Measurements from ENCODE around the gene AFAP1L1. TPM values are rescaled to one million over a fixed set of nuclear protein-coding genes. Genes with fewer than 3 reads are reported as not detected.

Gene AFAP1L1
- total and polyA plus RNA-seq, 10 of the 15 experiments (the other 5 are each of a cell fraction or from before 2014, with no cell fraction given): 0.11 TPM; not detected in 9

DNA sequence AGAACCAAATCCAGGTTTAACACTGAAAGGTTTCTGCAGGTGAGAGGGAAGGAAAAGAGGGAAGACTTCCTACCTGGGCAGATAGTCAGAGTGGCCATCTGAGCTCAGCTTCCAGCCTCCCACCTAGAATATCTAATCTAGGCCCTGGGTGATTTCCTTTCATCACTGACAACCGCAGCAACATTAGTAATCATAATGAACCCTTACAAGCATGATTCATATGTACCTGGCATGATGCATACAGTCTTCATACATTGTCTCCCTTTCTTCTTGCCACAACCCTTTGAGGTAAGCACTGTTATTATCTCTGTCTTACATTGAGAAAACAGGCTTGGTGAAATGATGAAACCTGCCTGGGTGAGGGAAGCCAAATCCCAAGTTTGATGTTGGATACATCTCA lies 13.5 kb downstream of the AFAP1L1 start:
- H3K9me3 ChIP-seq (replicated peaks; ENCODE audit: control insufficient read depth, insufficient read depth, low read length): no peaks in the 10 kb centered on the region
- WGBS (ENCODE audit: insufficient coverage, insufficient replicate concordance, low lambda C conversion rate, missing lambda C conversion rate): 59% methylated on average over 1 of the region's 1 CpG
- in situ Hi-C loops (cut with MboI) (no loop called here), intact Hi-C loops (cut with micrococcal nuclease; ENCODE audit: unreplicated experiment) (no loop called here)
- DNase-seq (ENCODE audit: low read depth, low spot score) (no peak), FAIRE-seq (no peak), ATAC-seq (no peak)
- H3K27me3 ChIP-seq (replicated peaks in 1 of 2; ENCODE audit: control insufficient read depth in 2 of 2, insufficient read depth in 2 of 2, low read length in 1 of 2): peaks cover 0 to 1% of the 10 kb centered on the region in 2 experiments; a peak in 2 of 4 replicates
- no peak overlapping the region for H2AFZ ChIP-seq (ENCODE audit: control insufficient read depth, low read depth, low read length)
- H3K9ac ChIP-seq (ENCODE audit: control insufficient read depth, insufficient read depth, low read length): no peak overlapping the region
- H3K79me2 ChIP-seq (ENCODE audit: control insufficient read depth, insufficient read depth, low read length): no peaks in the 10 kb centered on the region
- no peak overlapping the region for H3K4me2 ChIP-seq (ENCODE audit: control insufficient read depth, insufficient read depth)
- no peak overlapping the region for H3K27ac ChIP-seq (ENCODE audit: control insufficient read depth, insufficient read depth)
- POLR2A ChIA-PET: no interaction called here
- H3K4me1 ChIP-seq (ENCODE audit: control insufficient read depth, insufficient read depth, low read length): no peaks in the 10 kb centered on the region
- no TSS peak for BruUV-seq (replicated peaks)
- H3K4me3 ChIP-seq: no peak overlapping the region
- TF ChIP-seq TAF1 (IDR thresholded peaks at IDR 0.05; ENCODE audit: borderline replicate concordance, low read depth, low read length) (no peak), ZNF384 (IDR thresholded peaks at IDR 0.05; ENCODE audit: borderline replicate concordance, low read depth, low read length) (no peak), POU2F2 (IDR thresholded peaks at IDR 0.05; ENCODE audit: borderline replicate concordance, low read depth, low read length) (no peak), IRF3 (IDR thresholded peaks at IDR 0.05) (no peak), CHD1 (IDR thresholded peaks at IDR 0.05; ENCODE audit: low read depth, low read length) (no peak)
- SMC1A ChIA-PET (ENCODE audit: uncharacterized antibody, unreplicated experiment): no interaction called here
- CTCF ChIA-PET: no interaction called here
- no peaks in the 10 kb centered on the region for H4K20me1 ChIP-seq (ENCODE audit: control insufficient read depth, insufficient read depth)
- RAD21 ChIA-PET (ENCODE audit: unreplicated experiment): no interaction called here
- H3K36me3 ChIP-seq (ENCODE audit: control insufficient read depth in 2 of 2, insufficient read depth in 2 of 2, low read length in 1 of 2): no peaks in the 10 kb centered on the region

- no peak for TF ChIP-seq TCF3 (IDR thresholded peaks at IDR 0.05; ENCODE audit: borderline replicate concordance, insufficient read depth, low read depth, low read length)
- TF ChIP-seq SMAD5 (IDR thresholded peaks at IDR 0.05; ENCODE audit: low read depth): no peak
- TF ChIP-seq NR2F1 (conservative IDR thresholded peaks at IDR 0.05): no peak
- TF ChIP-seq CBFB (IDR thresholded peaks at IDR 0.05; ENCODE audit: low read depth): no peak
- TF ChIP-seq, protein P1, sequence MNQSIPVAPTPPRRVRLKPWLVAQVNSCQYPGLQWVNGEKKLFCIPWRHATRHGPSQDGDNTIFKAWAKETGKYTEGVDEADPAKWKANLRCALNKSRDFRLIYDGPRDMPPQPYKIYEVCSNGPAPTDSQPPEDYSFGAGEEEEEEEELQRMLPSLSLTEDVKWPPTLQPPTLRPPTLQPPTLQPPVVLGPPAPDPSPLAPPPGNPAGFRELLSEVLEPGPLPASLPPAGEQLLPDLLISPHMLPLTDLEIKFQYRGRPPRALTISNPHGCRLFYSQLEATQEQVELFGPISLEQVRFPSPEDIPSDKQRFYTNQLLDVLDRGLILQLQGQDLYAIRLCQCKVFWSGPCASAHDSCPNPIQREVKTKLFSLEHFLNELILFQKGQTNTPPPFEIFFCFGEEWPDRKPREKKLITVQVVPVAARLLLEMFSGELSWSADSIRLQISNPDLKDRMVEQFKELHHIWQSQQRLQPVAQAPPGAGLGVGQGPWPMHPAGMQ (IDR thresholded peaks at IDR 0.05; ENCODE audit: borderline replicate concordance): no peak
- TF ChIP-seq ZZZ3 (IDR thresholded peaks at IDR 0.05; ENCODE audit: control insufficient read depth, insufficient read length, low read depth): no peak
- no peak for TF ChIP-seq MYC (IDR thresholded peaks at IDR 0.05; ENCODE audit: insufficient read depth, insufficient read length, insufficient replicate concordance, low read length, severe bottlenecking)
- TF ChIP-seq GABPA (IDR thresholded peaks at IDR 0.05; ENCODE audit: low read depth): 0 out of 2 replicates have a peak, but pooled peaks have one; percentile 40
- TF ChIP-seq YY1 (IDR thresholded peaks at IDR 0.05; ENCODE audit: low read depth, low read length): 0 out of 2 replicates have a peak, but pooled peaks have one; percentile 38
- TF ChIP-seq HDGF (IDR thresholded peaks at IDR 0.05): no peak
- no peaks in the 10 kb centered on the region for H4K20me1 ChIP-seq (ENCODE audit: control insufficient read depth, insufficient read depth)
- H3K4me2 ChIP-seq (ENCODE audit: control insufficient read depth, insufficient read depth): no peak overlapping the region
- FAIRE-seq (no peak), ATAC-seq (no peak), DNase-seq (ENCODE audit: low read depth, low spot score) (no peak)
- no peak overlapping the region for H3K4me3 ChIP-seq
- H3K27ac ChIP-seq (ENCODE audit: control insufficient read depth, insufficient read depth): no peak overlapping the region
- POLR2A ChIA-PET: no interaction called here
- CTCF ChIA-PET: no interaction called here
- SMC1A ChIA-PET (ENCODE audit: uncharacterized antibody, unreplicated experiment): no interaction called here
- no peaks in the 10 kb centered on the region for H3K9me3 ChIP-seq (replicated peaks; ENCODE audit: control insufficient read depth, insufficient read depth, low read length)
- RAD21 ChIA-PET (ENCODE audit: unreplicated experiment): no interaction called here
- H3K79me2 ChIP-seq (ENCODE audit: control insufficient read depth, insufficient read depth, low read length): no peaks in the 10 kb centered on the region
- no peak overlapping the region for H3K9ac ChIP-seq (ENCODE audit: control insufficient read depth, insufficient read depth, low read length)
- BruUV-seq (replicated peaks): no TSS peak
- peaks cover 0 to 3% of the 10 kb centered on the region in 2 experiments; a peak in 1 of 4 replicates for H3K27me3 ChIP-seq (replicated peaks in 1 of 2; ENCODE audit: control insufficient read depth in 2 of 2, insufficient read depth in 2 of 2, low read length in 1 of 2)
- WGBS (ENCODE audit: insufficient coverage, insufficient replicate concordance, low lambda C conversion rate, missing lambda C conversion rate): 70% methylated on average over 8 of the region's 8 CpGs
- H3K4me1 ChIP-seq (ENCODE audit: control insufficient read depth, insufficient read depth, low read length): no peaks in the 10 kb centered on the region; the same call in 1 of the 2 replicates
- no peaks in the 10 kb centered on the region for H3K36me3 ChIP-seq (ENCODE audit: control insufficient read depth in 2 of 2, insufficient read depth in 2 of 2, low read length in 1 of 2)
- H2AFZ ChIP-seq (ENCODE audit: control insufficient read depth, low read depth, low read length): no peak overlapping the region
- in situ Hi-C loops (cut with MboI) (no loop called here), intact Hi-C loops (cut with micrococcal nuclease; ENCODE audit: unreplicated experiment) (no loop called here)
These were observed 16.8 kb downstream of the AFAP1L1 start for GRCh38 chr5:149288436-149288835.

Data from GM12878 (cell line).